Measurements from ENCODE around the gene JAG1.

The JAG1 gene

DNA sequence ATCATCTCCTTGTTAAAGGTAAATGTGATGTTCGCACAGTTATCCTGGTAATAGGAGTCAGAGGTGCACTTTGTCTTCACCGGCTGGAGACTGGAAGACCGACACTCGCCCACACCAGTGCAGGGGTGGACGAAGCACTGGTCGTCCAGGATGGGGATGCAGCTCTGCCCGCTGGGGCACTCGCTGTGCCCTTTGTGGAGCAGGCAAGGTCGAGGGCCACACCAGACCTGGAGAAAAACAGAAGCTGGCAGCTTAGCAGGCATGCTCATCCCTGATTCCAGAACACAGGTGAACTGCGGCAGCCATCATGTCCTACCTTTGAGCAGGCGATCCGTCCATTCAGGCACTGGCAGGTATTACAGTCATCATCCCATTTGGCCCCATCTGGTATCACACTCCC is 32.3 kb downstream of the JAG1 start:
- no peak overlapping the region for H2BK12ac ChIP-seq (ENCODE audit: low read length)
- H3K23ac ChIP-seq (ENCODE audit: low read depth, low read length, poor library complexity): no peak overlapping the region
- H3K4me2 ChIP-seq (ENCODE audit: insufficient read depth, low read length, poor library complexity, severe bottlenecking): no peak overlapping the region
- H2BK15ac ChIP-seq (ENCODE audit: low read length): no peak overlapping the region
- H3K18ac ChIP-seq (ENCODE audit: low read length): no peak overlapping the region
- no peak overlapping the region for H3K4me3 ChIP-seq (ENCODE audit: low read length in 2 of 2)
- no peak overlapping the region for H4K8ac ChIP-seq (ENCODE audit: low read depth, low read length)
- H3K27me3 ChIP-seq (ENCODE audit: control insufficient read depth in 3 of 3, insufficient read depth in 3 of 3, low read depth in 1 of 3, low read length in 3 of 3): no peaks in the 10 kb centered on the region
- no peak overlapping the region for H3K27ac ChIP-seq (replicated peaks; ENCODE audit: low read length)
- no peaks in the 10 kb centered on the region for H3K9me3 ChIP-seq (replicated peaks in 1 of 2; ENCODE audit: control insufficient read depth in 2 of 2, insufficient read depth in 1 of 2, low read depth in 1 of 2, low read length in 2 of 2)
- no peak overlapping the region for H2AFZ ChIP-seq (ENCODE audit: low read length)
- no CpG with 5 or more reads among the region's 12 CpGs for WGBS, 2 donors (ENCODE audit: extremely low coverage in 2 of 2, insufficient read length in 2 of 2, insufficient replicate concordance in 1 of 2)
- no peak overlapping the region for H4K91ac ChIP-seq (ENCODE audit: low read depth, low read length, poor library complexity)
- H3K36me3 ChIP-seq (replicated peaks in 1 of 2; ENCODE audit: control insufficient read depth in 2 of 2, insufficient read depth in 2 of 2, low read length in 2 of 2): peaks cover 63 to 99% of the 10 kb centered on the region in 2 donors
- H3K14ac ChIP-seq (ENCODE audit: low read length): no peak overlapping the region
- no peak overlapping the region for H3K4ac ChIP-seq (ENCODE audit: low read length)
- no peak overlapping the region for H2AK5ac ChIP-seq (ENCODE audit: low read depth, low read length)
- H3K9ac ChIP-seq (ENCODE audit: low read depth, low read length, poor library complexity): no peak overlapping the region
- no peak overlapping the region for H2BK5ac ChIP-seq (ENCODE audit: low read length)
- no peak for DNase-seq (ENCODE audit: low spot score)
- H2BK120ac ChIP-seq (ENCODE audit: low read depth, low read length): no peak overlapping the region
- no peaks in the 10 kb centered on the region for H3K79me1 ChIP-seq (ENCODE audit: low read depth, low read length)
- peaks cover 14 to 36% of the 10 kb centered on the region in 2 donors for H3K4me1 ChIP-seq (ENCODE audit: control insufficient read depth in 2 of 2, insufficient read depth in 1 of 2, low read depth in 1 of 2, low read length in 2 of 2)

DNA sequence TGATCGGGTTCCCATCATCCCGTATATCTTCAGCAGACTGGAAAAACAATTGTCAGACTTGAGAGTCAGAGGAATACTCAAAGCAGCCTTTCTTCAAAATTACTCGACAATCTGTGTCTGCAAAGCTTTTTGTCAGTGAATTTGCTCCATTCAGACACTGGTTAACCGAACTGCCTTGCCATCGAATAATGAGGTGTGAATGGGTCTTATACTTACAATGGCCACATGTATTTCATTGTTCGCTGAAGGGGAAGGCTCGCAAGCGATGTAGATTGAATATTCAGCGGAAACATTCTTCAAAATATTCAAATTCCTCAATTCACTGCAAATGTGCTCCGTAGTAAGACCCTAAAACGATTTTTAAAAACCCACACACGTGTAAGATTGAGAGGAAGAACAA is 32.9 kb downstream of the JAG1 start:
- Histone ChIP-seq H3K9me3 (replicated peaks in 1 of 2; ENCODE audit: control insufficient read depth in 2 of 2, insufficient read depth in 1 of 2, low read depth in 1 of 2, low read length in 2 of 2) (no peaks in the 10 kb centered on the region), H2BK5ac (ENCODE audit: low read length) (no peak overlapping the region), H2BK120ac (ENCODE audit: low read depth, low read length) (no peak overlapping the region), H3K4ac (ENCODE audit: low read length) (no peak overlapping the region), H2BK15ac (ENCODE audit: low read length) (no peak overlapping the region), H3K14ac (ENCODE audit: low read length) (no peak overlapping the region), H3K23ac (ENCODE audit: low read depth, low read length, poor library complexity) (no peak overlapping the region), H3K18ac (ENCODE audit: low read length) (no peak overlapping the region), H3K36me3 (replicated peaks in 1 of 2; ENCODE audit: control insufficient read depth in 2 of 2, insufficient read depth in 2 of 2, low read length in 2 of 2) (peaks cover 59 to 95% of the 10 kb centered on the region in 2 donors), H4K91ac (ENCODE audit: low read depth, low read length, poor library complexity) (no peak overlapping the region), H3K9ac (ENCODE audit: low read depth, low read length, poor library complexity) (no peak overlapping the region), H2AK5ac (ENCODE audit: low read depth, low read length) (no peak overlapping the region), H3K4me3 (ENCODE audit: low read length in 2 of 2) (no peak overlapping the region), H2AFZ (ENCODE audit: low read length) (no peak overlapping the region), H4K8ac (ENCODE audit: low read depth, low read length) (no peak overlapping the region), H3K4me2 (ENCODE audit: insufficient read depth, low read length, poor library complexity, severe bottlenecking) (no peak overlapping the region), H3K27ac (replicated peaks; ENCODE audit: low read length) (peak overlapping the region; percentile 90), H3K27me3 (ENCODE audit: control insufficient read depth in 3 of 3, insufficient read depth in 3 of 3, low read depth in 1 of 3, low read length in 3 of 3) (no peaks in the 10 kb centered on the region), H3K79me1 (ENCODE audit: low read depth, low read length) (no peaks in the 10 kb centered on the region), H3K4me1 (ENCODE audit: control insufficient read depth in 2 of 2, insufficient read depth in 1 of 2, low read depth in 1 of 2, low read length in 2 of 2) (peaks cover 14 to 38% of the 10 kb centered on the region in 2 donors), H2BK12ac (ENCODE audit: low read length) (no peak overlapping the region)
- WGBS, 2 donors (ENCODE audit: extremely low coverage in 2 of 2, insufficient read length in 2 of 2, insufficient replicate concordance in 1 of 2): no CpG with 5 or more reads among the region's 12 CpGs
- no peak for DNase-seq (ENCODE audit: low spot score)

DNA sequence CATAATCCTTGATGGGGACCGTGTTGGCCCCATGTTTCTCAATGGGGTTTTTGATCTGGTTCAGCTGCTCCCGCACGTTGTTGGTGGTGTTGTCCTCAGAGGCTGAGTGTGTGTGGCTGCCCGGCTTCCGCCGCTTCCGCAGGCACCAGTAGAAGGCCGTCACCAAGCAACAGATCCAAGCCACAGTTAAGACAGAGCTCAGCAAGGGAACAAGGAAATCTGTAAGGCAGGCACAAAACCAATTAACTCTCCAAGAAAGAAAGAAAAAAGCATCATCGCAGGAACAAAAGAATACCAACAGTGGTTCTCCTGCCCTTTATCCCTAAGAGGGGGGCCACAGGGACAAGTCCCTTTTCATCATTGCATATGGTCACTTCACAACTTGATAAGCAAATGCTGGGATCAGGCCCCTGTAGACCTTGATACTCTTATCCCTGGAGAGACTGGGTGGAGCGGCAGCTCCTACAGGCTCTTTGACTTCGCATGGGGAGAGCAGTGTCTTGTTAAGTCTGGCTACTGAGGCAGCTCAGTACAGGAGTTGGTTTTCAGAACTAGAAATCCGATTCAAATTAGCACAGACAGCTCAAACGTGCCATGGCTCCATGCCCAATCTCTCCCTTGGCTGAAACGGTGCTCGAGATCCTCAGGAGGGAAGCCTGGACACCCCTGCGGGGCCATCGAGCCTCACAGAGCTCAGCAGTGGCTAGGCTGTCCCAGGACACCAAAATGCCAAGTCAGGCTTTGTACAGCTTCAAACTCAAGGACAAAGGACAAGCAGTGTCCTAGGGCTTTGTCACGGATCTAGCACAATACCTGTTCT is 33.9 kb downstream of the JAG1 start:
- no peak overlapping the region for H3K14ac ChIP-seq (ENCODE audit: low read length)
- H4K91ac ChIP-seq (ENCODE audit: low read depth, low read length, poor library complexity): no peak overlapping the region
- H2BK15ac ChIP-seq (ENCODE audit: low read length): no peak overlapping the region
- H3K18ac ChIP-seq (ENCODE audit: low read length): peak overlapping the region; percentile 13
- H3K9ac ChIP-seq (ENCODE audit: low read depth, low read length, poor library complexity): no peak overlapping the region
- H2BK12ac ChIP-seq (ENCODE audit: low read length): no peak overlapping the region
- no peak overlapping the region for H3K23ac ChIP-seq (ENCODE audit: low read depth, low read length, poor library complexity)
- H3K36me3 ChIP-seq (replicated peaks in 1 of 2; ENCODE audit: control insufficient read depth in 2 of 2, insufficient read depth in 2 of 2, low read length in 2 of 2): peaks cover 50 to 85% of the 10 kb centered on the region in 2 donors
- peak; percentile 59 for DNase-seq (ENCODE audit: low spot score)
- H3K4me2 ChIP-seq (ENCODE audit: insufficient read depth, low read length, poor library complexity, severe bottlenecking): peak overlapping the region; percentile 27
- peak overlapping the region; percentile 85 for H2AK5ac ChIP-seq (ENCODE audit: low read depth, low read length)
- no peak overlapping the region for H3K4me3 ChIP-seq (ENCODE audit: low read length in 2 of 2)
- WGBS, 2 donors (ENCODE audit: extremely low coverage in 2 of 2, insufficient read length in 2 of 2, insufficient replicate concordance in 1 of 2): no CpG with 5 or more reads among the region's 18 CpGs
- H3K4me1 ChIP-seq (ENCODE audit: control insufficient read depth in 2 of 2, insufficient read depth in 1 of 2, low read depth in 1 of 2, low read length in 2 of 2): peaks cover 14 to 38% of the 10 kb centered on the region in 2 donors
- H3K9me3 ChIP-seq (replicated peaks in 1 of 2; ENCODE audit: control insufficient read depth in 2 of 2, insufficient read depth in 1 of 2, low read depth in 1 of 2, low read length in 2 of 2): no peaks in the 10 kb centered on the region
- no peak overlapping the region for H3K4ac ChIP-seq (ENCODE audit: low read length)
- peak overlapping the region; percentile 90 for H3K27ac ChIP-seq (replicated peaks; ENCODE audit: low read length)
- no peaks in the 10 kb centered on the region for H3K79me1 ChIP-seq (ENCODE audit: low read depth, low read length)
- no peak overlapping the region for H2BK120ac ChIP-seq (ENCODE audit: low read depth, low read length)
- no peaks in the 10 kb centered on the region for H3K27me3 ChIP-seq (ENCODE audit: control insufficient read depth in 3 of 3, insufficient read depth in 3 of 3, low read depth in 1 of 3, low read length in 3 of 3)
- no peak overlapping the region for H2AFZ ChIP-seq (ENCODE audit: low read length)
- H2BK5ac ChIP-seq (ENCODE audit: low read length): no peak overlapping the region
- no peak overlapping the region for H4K8ac ChIP-seq (ENCODE audit: low read depth, low read length)

DNA sequence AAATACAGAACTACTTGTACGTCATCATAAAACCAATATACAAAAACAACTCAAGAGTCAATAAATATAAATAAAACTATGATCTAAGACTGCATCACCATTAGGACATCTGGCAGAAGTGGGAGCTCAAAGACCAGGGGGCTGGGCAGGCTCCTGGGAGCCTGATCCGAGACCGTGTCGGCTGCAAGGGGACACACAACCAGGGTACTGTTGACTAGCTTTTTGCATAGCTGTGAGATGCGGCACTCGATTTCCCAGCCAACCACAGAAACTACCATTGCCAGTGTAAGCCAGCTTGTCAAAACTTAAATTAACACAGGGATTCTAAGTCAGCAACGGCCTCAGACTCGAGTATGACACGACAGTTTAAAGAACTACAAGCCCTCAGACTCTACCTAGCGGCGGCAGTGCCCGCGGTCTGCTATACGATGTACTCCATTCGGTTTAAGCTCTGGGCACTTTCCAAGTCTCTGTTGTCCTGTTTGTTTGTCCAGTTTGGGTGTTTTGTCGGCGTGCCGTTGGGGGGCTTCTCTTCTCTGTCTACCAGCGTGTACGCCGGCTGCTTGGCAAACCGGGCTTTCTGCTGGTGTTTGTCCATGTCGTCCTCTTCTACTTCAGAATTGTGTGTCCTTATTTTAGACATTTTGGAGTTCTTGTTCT is 34.6 kb downstream of the JAG1 start:
- no peaks in the 10 kb centered on the region for H3K79me1 ChIP-seq (ENCODE audit: low read depth, low read length)
- H3K14ac ChIP-seq (ENCODE audit: low read length): no peak overlapping the region
- H3K4me3 ChIP-seq (ENCODE audit: low read length in 2 of 2): no peak overlapping the region
- peak overlapping the region; percentile 20 for H3K18ac ChIP-seq (ENCODE audit: low read length)
- no peak overlapping the region for H2BK15ac ChIP-seq (ENCODE audit: low read length)
- H3K4me1 ChIP-seq (ENCODE audit: control insufficient read depth in 2 of 2, insufficient read depth in 1 of 2, low read depth in 1 of 2, low read length in 2 of 2): peaks cover 14 to 40% of the 10 kb centered on the region in 2 donors
- H3K4me2 ChIP-seq (ENCODE audit: insufficient read depth, low read length, poor library complexity, severe bottlenecking): peak overlapping the region; percentile 27
- no peaks in the 10 kb centered on the region for H3K9me3 ChIP-seq (replicated peaks in 1 of 2; ENCODE audit: control insufficient read depth in 2 of 2, insufficient read depth in 1 of 2, low read depth in 1 of 2, low read length in 2 of 2)
- H2AK5ac ChIP-seq (ENCODE audit: low read depth, low read length): peak overlapping the region; percentile 85
- no peak overlapping the region for H3K4ac ChIP-seq (ENCODE audit: low read length)
- H2BK5ac ChIP-seq (ENCODE audit: low read length): no peak overlapping the region
- no peaks in the 10 kb centered on the region for H3K27me3 ChIP-seq (ENCODE audit: control insufficient read depth in 3 of 3, insufficient read depth in 3 of 3, low read depth in 1 of 3, low read length in 3 of 3)
- H4K91ac ChIP-seq (ENCODE audit: low read depth, low read length, poor library complexity): no peak overlapping the region
- WGBS, 2 donors (ENCODE audit: extremely low coverage in 2 of 2, insufficient read length in 2 of 2, insufficient replicate concordance in 1 of 2): 100% methylated on average over 1 of the region's 23 CpGs; no CpG with 5 or more reads in 1 of the 2 donors
- H3K27ac ChIP-seq (replicated peaks; ENCODE audit: low read length): peak overlapping the region; percentile 38
- H3K23ac ChIP-seq (ENCODE audit: low read depth, low read length, poor library complexity): no peak overlapping the region
- no peak for DNase-seq (ENCODE audit: low spot score)
- H2BK120ac ChIP-seq (ENCODE audit: low read depth, low read length): no peak overlapping the region
- no peak overlapping the region for H4K8ac ChIP-seq (ENCODE audit: low read depth, low read length)
- no peak overlapping the region for H2AFZ ChIP-seq (ENCODE audit: low read length)
- H2BK12ac ChIP-seq (ENCODE audit: low read length): no peak overlapping the region
- no peak overlapping the region for H3K9ac ChIP-seq (ENCODE audit: low read depth, low read length, poor library complexity)
- peaks cover 42 to 78% of the 10 kb centered on the region in 2 donors for H3K36me3 ChIP-seq (replicated peaks in 1 of 2; ENCODE audit: control insufficient read depth in 2 of 2, insufficient read depth in 2 of 2, low read length in 2 of 2)

Measured in neuronal stem cell (in vitro differentiated cells).